Midbrain (tissue), 1 donor: ENCODE results near the gene LHX3.
A peak's percentile ranks its signal among the peaks of the same experiment; 100 is the strongest.

Source experiments
- DNase-seq: peaks from one replicate; lab custom pipeline; 2025; lab: John Stamatoyannopoulos, UW

LHX3 gene

GRCh38 chr9:136177224-136177623 is 27.7 kb downstream of the LHX3 start:
- DNase-seq = no peak

GRCh38 chr9:136175616-136176197 is 29.2 kb downstream of the LHX3 start:
- DNase-seq = peak; percentile 2

DNA sequence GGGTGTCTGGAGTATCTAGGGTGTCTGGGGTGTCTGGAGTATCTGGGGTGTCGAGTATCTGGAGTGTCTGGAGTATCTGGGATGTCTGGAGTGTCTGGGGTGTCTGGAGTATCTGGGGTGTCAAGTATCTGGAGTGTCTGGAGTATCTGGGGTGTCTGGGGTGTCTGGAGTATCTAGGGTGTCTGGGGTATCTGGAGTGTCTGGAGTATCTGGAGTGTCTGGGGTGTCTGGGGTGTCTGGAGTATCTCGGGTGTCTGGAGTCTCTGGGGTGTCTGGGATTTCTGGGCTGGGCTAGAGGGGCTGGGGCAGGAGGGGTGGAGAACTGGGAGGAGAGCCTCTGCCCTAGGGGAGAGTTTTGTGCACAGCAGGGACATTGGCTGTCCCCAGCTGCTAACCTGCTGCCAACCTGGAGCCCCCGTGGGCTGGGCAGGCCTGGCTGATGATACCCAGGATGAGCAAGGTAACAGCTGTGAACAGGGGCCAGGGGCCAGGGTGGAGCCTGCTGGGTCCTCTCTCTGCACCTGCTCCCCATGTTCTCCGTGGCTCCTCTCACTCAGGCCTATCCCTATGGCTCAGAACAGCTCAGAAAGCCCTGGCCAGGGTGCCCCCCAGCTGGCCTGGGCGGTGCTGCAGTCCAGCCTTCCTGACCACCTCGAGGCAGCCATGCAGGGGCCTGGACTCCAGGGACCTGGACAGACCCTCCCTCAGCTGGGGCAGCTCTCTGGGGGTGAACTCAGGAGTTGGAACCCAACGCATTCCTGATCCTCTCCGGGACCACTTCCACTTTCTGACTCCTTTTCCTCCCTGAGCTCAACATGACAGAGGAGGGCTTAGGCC is 29.9 kb downstream of the LHX3 start:
- no peak for DNase-seq

- no peak for DNase-seq
Measured at GRCh38 chr9:136173648-136174290, 31.2 kb downstream of the LHX3 start.

GRCh38 chr9:136172412-136173079 is 32.4 kb downstream of the LHX3 start:
- no peak for DNase-seq

- DNase-seq = no peak
Measured at GRCh38 chr9:136171801-136172411, 33.0 kb downstream of the LHX3 start.

DNA sequence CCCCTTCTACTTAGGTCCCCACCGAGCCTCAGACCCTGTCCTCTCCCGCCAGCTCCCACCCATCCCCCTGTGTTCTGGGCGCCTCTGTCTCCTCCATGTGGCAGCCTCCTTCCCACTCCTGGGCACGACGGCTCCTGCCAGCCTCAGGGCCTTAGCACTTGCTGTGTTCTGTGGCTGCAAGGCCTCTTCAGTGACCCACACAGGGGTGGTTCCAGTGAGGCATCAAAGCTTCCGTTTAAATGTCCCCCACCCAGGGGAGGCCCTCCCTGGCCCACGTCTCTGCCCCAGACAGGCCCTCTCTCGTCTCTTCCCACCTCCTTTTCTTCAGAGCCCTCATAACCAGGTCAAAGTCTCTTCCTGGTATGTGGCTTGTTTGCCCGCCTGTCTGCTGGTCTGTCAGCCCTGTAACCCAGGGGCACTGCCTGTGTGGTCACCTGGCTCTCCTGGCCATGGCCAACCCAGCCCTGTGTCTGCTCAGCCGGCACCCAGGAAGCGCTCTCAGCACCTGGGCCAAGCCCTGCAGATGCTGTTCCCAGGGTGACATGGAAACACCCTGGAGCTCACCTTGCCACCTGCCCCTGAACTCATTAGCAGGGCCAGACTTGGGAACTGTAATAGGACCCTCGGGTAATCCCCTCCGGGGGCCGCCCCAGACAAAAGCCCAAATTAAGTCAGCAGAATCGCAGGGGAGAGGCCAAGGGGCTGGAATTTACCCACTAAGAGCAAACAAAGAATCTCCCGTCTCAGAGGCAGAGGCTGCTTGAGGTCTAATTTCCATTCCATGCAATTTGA is 33.7 kb downstream of the LHX3 start:
- no peak for DNase-seq

DNA sequence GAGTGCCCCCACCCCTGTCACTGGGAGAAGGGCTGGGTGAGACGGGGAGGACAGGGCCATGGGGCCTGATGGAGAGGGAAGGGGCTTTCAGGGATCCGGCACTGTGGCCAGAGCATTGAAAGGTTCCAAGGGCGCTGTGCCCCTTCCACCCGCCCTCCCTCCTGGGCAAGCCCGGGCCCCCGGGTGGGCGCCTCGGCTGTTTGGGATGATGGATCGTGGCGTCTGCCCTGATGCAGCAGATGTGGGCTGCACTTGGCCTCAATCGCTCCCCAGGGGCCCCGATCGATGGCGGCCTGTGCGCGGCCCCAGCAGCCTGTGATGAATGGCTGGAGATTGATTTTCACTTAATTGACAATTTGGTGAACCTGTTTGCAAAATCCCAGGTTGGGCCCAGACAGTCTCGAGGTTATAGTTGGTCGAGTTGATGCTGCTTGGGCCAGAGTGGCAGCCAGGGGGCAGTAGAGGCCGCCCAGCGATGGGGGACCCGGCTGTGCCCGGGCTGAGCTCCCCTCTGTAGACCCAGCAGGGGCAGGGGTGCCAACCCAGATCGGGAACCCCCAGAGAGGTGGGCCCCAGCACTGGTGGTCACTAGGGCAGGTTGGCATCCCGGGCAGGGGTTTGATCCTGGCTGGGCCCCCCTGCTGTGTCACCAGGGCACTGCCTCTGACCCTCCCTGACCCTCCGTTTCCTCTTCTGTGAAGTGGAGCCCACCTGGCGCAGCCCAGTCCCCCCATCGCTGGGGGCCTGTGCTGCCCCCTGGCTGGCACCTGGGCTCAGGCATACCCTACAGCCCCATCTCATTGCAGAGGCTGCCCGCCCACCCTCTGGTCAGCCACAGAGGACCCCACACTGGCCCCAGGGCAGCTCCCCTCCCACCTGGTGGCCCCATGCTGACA is 34.7 kb downstream of the LHX3 start:
- DNase-seq = peak; percentile 7

- no peak for DNase-seq
Measured at GRCh38 chr9:136169495-136169894, 35.4 kb downstream of the LHX3 start.

DNA sequence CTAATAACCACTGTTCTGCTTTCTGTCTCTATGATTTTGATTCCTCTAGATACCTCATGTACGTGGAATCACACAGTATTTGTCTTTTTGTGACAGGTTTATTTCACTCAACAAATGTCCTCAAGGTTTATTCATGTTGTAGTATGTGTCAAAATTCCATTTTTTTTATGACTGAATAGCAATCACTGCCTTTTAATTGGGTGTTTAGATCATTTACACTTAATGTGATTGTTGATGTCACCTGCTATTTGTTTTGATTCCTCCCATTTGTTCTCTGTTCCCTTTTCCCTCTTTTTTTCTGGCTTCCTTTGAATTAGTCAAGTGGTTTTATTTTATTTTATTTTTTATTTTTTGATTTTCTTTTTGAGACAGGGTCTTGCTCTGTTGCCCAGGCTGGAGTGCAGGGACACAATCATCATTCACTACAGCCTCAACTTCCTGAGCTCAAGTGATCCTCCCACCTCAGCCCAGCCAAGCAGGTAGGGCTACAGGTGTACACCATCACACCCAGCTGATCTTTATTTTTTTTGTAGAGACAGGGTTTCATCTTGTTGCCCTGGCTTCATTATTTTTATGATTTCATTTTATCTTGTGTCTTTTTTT is 41.6 kb downstream of the LHX3 start:
- no peak for DNase-seq

GRCh38 chr9:136160995-136161610 is 43.8 kb downstream of the LHX3 start:
- DNase-seq = no peak

DNA sequence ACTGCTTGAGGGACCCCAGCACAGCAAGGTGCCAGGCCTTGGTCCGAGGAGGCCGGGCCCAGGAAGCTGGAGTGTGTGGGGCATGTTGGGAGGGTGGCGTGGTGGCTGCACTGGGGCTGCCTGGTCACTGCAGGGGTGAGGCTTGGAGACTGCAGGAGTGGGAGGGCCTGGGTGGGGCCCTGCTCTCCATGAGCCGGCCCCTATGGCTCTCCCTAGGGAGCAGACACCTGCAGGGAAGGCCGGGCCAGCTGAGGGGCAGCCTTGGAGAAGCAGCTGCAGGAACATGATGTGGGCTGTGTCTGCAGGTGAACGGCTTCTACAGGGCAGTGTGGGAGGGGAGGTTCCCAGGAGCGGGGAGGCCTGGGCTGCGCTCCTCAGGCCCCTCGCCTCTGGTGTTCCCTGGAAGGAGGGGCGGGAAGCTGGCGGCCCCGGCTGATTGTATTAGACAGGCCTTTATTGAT is 44.5 kb downstream of the LHX3 start:
- no peak for DNase-seq

DNA sequence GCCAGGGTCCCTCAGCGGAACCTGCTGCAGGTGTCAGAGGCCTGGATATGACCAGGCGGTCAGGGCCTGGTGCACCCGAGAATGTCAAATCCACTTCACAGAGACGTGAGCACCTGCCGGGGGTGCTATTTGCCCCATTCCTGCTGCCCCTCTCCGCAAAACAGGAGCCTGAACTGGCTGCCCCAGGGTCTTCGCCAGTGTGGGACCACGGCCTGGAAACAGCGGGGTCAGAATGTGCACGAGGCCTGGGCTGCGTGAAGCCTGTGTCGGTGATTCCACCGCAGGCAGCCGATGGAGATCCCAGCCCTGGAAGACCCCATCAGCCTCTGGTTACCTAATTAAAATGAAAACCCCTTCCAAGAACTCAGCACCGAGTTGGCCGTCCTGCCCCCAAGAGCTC is 45.1 kb downstream of the LHX3 start:
- no peak for DNase-seq

DNA sequence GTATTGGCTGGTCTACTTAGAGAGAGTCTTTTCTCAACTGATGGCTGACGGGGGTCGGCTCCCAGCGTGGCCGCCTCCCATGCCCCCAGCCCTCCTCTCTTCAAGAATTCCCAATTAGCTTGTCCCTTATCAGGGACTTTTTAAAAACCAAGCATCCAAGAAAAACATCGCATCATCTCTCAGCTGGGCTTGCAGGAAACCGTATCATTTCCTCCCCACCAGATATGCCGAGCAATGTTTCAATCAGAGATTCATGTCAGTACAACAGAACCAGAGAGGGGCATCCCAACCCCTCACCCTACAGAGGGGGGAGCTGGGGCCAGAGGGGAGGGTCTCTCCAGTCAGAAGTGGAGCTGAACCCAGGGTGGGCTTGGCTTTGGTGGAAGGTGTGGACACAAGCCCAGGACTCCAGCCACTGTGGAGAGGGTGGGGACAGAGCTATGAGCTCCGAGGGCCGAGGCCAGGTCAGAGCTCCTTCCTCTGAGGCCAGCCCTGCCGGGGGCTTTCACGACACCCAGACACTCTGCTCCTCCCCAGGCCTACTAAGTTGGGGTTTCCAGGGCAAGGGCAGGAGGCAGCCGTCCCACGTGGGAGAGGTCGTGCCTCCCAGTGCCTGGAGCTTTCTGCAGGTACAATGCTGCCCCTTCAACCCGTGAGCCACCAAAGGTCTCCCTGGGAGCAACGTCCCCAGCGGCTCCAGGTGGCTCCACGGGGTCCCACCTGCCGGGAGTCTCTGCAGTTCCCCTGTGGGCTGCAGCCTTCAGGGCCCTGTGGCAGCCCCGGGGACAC is 47.3 kb downstream of the LHX3 start:
- DNase-seq = no peak

GRCh38 chr9:136156209-136157120 is 48.5 kb downstream of the LHX3 start:
- no peak for DNase-seq

- DNase-seq = no peak
Measured at GRCh38 chr9:136155576-136155975, 49.4 kb downstream of the LHX3 start.

- no peak for DNase-seq
Measured at GRCh38 chr9:136154943-136155342, 50.0 kb downstream of the LHX3 start.
